ENCODE measurements around the gene VIM. TPM values are rescaled to one million over a fixed set of nuclear protein-coding genes. Genes with fewer than 3 reads are reported as not detected.
A peak's percentile ranks its signal among the peaks of the same experiment; 100 is the strongest.

VIM gene
- total RNA-seq, 1 experiment from 2014 or later, result 7,948 TPM

- DNase-seq (ENCODE audit: low read depth), result no peak
These were observed 18.7 kb upstream of the VIM start for GRCh38 chr10:17209302-17209701.

GRCh38 chr10:17209881-17210280 is 18.2 kb upstream of the VIM start:
- no peak for DNase-seq (ENCODE audit: low read depth)

GRCh38 chr10:17210361-17210760 is 17.7 kb upstream of the VIM start:
- DNase-seq (ENCODE audit: low read depth), result peak; percentile 52

DNA sequence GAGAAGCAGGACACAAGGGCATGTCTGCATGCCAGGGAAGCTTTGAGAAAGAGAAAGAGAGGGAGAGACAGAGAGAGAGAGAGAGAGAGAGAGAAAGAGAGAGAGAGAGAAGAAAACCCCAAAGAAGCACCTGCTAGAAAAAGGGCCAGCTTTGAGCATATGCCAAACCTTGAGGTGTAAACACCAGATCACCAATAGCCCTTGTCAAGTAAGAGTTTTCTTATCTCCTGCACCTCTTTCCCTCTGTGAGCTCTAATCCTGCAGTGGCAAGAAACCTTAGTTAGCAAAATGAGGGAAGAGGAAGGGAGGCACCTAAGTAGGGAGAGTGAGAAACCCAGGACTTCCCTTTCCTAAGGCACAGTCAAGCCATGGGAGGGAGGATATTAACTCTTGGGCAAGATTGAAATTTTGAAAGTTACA is 15.2 kb upstream of the VIM start:
- no peak for DNase-seq (ENCODE audit: low read depth)

GRCh38 chr10:17213646-17214349 is 14.2 kb upstream of the VIM start:
- peak; percentile 54 for DNase-seq (ENCODE audit: low read depth)

- no peak for DNase-seq (ENCODE audit: low read depth)
These were observed 13.5 kb upstream of the VIM start for GRCh38 chr10:17214526-17214925.

- peak; percentile 87 for DNase-seq (ENCODE audit: low read depth)
These were observed 12.9 kb upstream of the VIM start for GRCh38 chr10:17214971-17215781.

DNA sequence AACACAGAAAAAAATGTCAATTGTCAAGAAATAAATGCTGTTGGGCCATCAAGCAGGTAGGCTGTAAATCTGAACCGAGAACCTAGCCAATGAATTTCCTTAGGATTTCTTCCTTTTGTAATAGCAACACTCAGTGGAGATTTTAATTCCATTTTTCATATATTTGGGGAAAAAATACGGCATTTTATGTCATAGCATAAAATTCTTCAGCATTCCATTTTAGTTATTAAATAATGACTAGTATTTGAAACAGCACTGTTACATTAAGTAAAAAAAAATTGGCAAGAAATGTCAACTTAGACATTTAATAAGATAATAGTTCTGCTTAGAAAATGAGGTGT is 12.3 kb upstream of the VIM start:
- no peak for DNase-seq (ENCODE audit: low read depth)

DNA sequence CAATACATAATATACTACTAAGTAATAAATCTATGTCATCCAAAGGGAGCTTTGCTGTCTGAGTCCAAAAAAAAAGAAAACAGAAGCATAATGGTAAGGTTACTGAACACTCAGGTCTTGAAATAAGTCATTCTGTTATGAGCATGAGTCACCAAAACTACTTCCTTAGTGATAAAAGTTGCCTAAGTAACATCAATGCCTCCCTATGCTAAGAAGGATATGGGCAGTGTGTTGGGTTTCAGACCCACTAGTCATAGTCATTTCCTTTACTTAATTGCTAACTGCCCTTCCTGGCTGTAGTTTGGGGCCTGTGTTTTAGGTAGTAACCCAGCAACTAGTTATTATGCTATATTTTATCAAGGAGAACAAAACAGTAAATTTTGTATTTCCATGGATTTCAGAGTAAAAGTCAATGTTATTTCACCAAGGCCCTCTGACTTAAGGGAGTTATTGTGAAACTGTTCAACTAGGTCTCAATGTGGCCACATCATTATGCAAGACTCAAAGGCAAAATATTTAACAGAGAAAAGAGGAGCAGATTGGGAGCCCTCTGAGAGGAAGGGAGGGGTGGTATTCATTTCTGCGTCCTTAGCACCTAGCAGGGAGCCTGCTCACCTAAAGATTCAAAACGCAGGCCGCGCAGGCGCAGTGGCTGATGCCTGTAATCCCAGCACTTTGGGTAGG is 11.7 kb upstream of the VIM start:
- peak; percentile 99 for DNase-seq (ENCODE audit: low read depth)

GRCh38 chr10:17216901-17217395 is 11.1 kb upstream of the VIM start:
- no peak for DNase-seq (ENCODE audit: low read depth)

DNA sequence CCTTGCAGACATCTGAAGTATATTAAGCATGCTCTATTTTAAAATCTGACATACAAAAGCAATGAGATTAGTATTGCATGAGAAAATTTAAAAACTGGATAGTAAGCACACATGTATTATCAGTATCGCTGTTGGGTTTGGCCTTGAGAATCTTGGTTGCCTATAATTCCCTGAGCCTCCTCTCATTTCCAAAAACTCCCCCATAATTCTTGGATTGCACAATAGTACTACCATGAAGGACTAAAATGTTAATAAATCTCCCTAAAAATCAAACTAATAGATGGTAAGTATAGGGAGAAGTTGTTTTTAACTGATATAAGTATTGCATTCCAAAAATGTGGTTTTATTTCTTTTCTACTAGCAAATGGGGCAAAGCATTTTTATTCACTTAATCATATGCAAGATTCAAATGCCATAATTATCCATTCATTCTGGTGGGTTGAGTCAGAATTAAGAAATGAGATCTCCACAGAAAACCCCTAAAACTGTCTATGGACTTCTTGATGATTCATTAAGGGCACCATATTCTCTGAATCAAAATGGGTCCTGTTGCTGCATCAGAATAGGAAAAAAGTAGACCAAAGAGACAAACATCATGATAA is 10.3 kb upstream of the VIM start:
- DNase-seq (ENCODE audit: low read depth), result peak; percentile 71

DNA sequence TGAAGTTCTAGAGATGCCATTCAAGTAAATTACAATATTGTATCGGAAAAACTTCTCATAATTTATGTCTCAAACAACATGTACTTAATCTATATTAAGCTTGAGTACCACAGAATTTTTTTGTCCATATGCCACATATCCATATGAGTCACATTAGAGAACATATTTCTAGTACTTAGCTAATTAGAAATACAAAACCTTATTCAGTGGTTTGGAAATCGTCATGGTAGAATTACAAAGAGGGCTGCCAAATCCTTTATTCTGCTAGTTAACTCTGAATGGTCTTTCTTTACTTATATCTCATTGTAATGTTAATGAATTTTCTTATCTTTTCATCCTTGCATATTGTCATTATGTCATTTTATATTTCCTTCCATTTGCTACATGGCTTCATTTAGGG is 9.0 kb upstream of the VIM start:
- no peak for DNase-seq (ENCODE audit: low read depth)

DNA sequence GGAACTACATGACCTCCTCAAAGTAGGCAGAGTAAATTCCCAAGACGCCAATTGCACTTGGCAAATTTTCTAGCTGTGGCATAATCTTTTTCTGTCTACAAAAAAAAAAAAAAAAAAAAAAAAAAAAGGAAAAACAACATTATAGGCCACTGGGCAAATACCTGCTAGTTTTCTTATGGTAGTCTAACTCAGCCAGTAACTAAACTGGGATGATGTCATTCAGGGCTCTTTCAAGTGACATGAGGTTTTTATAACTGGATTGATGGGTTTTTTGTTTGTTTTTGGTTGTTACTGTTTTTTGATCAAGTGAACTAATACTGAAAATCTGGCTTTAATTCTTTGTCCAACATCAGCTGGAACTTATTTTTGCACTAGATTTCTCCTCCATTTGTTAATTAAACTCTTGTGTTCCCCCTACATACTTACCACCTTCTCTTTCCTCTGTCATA is 7.4 kb upstream of the VIM start:
- no peak for DNase-seq (ENCODE audit: low read depth)

- no peak for DNase-seq (ENCODE audit: low read depth)
These were observed 5.7 kb upstream of the VIM start for GRCh38 chr10:17222329-17222728.

GRCh38 chr10:17225808-17226207 is 2.2 kb upstream of the VIM start:
- DNase-seq (ENCODE audit: low read depth), result no peak

- DNase-seq (ENCODE audit: low read depth), result peak; percentile 58
These were observed 1.1 kb upstream of the VIM start for GRCh38 chr10:17226891-17227303.

DNA sequence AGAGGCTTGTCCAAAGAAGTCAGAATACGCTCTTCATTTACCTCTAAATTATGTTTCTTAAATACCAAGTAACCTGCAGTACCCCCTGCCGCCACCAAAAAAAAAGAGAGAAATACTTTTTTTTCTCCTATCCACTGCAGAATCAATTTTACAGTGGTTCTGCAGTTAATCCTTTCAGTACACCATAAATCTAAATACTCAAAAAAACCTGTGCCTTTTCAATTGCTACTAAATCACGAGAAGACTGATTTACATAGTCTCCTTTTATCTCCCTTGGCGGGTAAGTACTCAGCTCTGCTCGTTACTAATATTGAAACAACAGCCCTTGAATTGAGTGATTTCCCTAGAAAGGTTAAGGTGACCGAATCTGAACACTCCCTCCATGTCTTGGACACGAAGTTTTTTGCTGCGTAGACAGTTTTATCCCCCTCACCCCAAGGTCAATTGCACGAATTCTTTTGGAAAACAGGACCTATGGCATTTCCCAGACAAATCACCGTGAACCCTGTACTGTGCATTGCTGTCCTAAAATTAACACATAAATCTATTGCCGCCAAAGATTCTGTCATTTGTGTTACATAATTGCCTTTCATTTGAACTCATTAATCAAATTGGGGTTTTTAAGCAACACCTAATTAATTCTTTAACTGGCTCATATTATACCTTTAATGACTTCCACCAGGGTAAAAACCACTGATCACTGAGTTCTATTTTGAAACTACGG is 512 bp upstream of the VIM start:
- peak; percentile 68 for DNase-seq (ENCODE audit: low read depth)

DNA sequence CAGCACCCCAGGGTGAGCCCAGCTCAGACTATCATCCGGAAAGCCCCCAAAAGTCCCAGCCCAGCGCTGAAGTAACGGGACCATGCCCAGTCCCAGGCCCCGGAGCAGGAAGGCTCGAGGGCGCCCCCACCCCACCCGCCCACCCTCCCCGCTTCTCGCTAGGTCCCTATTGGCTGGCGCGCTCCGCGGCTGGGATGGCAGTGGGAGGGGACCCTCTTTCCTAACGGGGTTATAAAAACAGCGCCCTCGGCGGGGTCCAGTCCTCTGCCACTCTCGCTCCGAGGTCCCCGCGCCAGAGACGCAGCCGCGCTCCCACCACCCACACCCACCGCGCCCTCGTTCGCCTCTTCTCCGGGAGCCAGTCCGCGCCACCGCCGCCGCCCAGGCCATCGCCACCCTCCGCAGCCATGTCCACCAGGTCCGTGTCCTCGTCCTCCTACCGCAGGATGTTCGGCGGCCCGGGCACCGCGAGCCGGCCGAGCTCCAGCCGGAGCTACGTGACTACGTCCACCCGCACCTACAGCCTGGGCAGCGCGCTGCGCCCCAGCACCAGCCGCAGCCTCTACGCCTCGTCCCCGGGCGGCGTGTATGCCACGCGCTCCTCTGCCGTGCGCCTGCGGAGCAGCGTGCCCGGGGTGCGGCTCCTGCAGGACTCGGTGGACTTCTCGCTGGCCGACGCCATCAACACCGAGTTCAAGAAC is 1.1 kb downstream of the VIM start:
- DNase-seq (ENCODE audit: low read depth), result peak; percentile 91

DNA sequence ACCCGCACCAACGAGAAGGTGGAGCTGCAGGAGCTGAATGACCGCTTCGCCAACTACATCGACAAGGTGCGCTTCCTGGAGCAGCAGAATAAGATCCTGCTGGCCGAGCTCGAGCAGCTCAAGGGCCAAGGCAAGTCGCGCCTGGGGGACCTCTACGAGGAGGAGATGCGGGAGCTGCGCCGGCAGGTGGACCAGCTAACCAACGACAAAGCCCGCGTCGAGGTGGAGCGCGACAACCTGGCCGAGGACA is 1.6 kb downstream of the VIM start:
- no peak for DNase-seq (ENCODE audit: low read depth)

DNA sequence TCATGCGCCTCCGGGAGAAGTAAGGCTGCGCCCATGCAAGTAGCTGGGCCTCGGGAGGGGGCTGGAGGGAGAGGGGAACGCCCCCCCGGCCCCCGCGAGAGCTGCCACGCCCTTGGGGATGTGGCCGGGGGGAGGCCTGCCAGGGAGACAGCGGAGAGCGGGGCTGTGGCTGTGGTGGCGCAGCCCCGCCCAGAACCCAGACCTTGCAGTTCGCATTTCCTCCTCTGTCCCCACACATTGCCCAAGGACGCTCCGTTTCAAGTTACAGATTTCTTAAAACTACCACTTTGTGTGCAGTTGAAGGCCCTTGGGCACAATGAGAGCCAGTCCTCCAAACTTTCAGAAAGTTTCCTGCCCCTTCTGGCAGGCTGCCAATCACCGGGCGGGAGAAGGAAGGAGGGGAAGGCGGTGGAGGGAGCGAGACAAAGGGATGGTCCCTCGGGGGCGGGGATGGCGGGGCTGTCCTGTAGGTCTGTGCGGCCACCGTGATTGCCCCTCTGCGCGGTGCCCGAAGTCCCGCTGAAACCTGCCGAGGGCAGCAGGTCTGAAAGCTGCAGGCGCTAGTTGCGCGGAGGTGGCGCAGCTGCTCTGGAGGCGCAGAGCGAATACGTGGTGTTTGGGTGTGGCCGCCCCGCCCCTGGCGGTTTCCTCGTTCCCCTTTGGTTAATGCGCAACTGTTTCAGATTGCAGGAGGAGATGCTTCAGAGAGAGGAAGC is 2.1 kb downstream of the VIM start:
- peak; percentile 79 for DNase-seq (ENCODE audit: low read depth)
